ENCODE data around the gene NMRK1.

NMRK1 gene

DNA sequence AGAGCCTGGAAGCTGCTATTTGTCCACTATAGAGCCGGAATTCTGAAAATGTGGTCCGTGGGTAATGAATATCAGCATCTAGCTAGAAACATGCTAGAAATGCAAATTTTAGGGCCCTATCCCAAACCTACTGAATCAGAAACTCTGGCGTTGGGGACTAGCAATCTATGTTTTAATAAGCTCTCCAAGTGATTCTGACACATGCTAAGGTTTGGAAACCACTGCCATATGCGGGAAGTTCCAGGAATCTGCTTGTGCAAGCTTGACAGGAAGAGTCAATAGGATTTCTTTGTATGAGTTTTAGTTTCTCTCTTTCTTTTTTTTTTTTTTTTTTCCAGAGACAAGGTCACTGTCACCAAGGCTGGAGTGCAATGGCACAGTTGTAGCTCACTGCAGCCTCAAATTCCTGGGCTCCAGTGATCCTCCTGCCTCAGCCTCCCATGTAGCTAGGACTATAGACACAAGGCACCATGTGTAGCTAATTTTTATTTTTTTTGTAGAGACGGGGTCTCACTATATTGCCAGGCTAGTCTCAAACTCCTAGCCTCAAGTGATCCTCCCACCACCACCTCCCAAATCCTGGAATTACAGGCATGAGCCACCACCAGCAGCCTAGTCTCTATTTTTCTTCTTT is 33.5 kb downstream of the NMRK1 start:
- DNase-seq (ENCODE audit: low spot score), result no peak

DNA sequence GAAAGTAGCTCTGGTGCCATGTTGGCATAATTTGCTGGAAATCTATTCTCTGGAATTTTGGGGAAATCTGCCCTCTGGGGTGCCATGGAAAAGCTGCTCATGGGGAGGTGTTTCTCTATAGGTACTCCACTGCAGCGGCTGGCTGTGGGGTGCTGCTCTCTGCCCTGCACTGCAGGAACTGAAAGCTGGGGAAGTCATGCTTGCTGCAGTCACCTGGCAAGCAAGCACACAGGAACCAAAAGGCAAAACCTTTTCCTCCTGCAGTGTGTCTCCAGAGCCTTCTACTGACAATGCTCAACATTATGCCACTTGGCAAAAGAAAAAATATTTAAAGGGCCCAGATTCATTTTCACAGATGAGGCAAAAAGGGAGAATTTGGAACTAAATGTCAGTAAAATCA is 34.1 kb downstream of the NMRK1 start:
- no peak for DNase-seq (ENCODE audit: low spot score)

DNA sequence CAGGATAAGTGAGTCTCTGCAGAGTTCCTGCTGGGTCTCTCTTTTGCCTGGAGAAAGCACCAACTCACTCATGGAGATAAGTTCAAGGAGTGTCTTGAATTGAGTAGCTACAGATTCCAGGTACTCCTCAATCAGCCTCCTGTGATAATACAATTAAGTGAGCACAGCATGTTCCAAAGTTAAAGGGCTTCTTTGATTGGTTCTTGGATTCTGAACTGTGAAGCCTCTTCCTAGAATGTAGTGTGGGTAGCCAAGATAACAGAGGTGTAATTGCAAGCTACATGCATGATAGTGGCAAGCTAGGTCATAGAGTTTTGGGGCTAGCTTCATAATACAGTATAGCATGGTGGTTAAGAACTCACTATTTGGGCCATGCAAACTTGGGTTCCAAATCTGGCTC is 36.7 kb downstream of the NMRK1 start:
- peak; percentile 62 for DNase-seq (ENCODE audit: low spot score)

DNA sequence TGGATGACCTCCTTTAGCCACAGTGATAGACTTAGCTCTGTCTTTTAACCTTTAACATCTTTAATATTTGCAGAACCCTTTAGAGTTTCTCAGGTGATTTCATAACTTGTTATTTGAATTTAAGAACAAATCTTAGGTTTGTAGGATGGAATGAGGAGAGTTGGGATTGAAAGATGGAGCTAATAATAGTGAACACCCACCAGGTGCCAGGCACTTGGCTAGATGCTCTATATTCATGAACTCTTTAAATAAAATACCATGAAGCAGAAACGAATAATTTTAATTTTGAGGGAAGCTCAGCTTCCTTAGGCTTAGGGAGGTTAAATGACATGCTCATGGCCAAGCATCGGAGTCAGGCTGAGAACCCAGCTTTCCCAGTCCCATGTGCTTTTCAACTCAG is 40.4 kb downstream of the NMRK1 start:
- DNase-seq (ENCODE audit: low spot score), result no peak

DNA sequence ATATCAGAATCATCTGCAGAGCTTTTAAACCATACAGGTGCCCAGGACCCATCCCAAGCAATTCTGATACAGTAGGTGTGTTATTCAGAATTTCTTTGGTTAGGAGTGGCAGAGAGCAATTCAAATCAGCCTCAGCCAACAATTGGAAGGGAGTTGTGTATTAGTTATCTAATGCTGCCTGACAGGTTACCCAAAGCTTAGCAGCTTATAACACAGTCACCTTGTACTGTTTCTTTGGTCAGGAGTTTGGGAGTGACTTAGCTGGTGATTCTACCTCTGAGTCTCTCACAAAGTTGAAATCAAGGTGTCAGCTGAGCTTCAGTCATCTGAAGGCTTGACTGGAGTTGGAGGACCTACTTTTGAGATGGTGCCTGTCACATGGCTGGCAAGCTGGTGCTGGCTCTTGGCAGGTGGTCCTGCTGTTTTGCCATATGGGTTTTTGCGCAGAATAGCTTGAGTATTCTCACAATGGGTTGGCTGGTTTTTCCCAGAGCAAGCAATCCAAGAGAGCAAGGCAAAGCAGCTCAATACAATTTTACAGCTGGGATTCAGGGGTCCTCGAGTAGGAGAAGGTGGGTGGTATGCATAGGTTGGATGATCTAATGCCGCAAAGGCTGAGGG is 41.1 kb downstream of the NMRK1 start:
- no peak for DNase-seq (ENCODE audit: low spot score)

DNA sequence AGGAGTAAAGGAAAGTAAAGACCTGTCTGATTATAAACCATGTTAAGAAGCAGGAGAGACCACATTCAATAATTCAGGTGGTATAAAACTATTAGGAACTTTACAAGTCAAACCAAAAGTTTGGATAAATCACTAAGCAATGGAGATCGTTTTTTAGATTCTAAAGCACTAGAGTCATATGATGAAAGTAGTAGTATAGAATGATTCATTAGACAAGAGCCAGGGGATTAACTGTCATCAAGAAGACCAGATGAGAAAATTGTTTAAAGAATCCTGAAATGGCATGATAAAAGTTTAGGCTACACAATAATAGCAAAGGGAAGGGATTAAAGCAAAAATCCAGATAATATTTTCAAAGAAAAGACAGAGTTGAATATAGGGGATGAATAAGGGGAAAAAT is 46.9 kb downstream of the NMRK1 start:
- DNase-seq (ENCODE audit: low spot score), result no peak

DNA sequence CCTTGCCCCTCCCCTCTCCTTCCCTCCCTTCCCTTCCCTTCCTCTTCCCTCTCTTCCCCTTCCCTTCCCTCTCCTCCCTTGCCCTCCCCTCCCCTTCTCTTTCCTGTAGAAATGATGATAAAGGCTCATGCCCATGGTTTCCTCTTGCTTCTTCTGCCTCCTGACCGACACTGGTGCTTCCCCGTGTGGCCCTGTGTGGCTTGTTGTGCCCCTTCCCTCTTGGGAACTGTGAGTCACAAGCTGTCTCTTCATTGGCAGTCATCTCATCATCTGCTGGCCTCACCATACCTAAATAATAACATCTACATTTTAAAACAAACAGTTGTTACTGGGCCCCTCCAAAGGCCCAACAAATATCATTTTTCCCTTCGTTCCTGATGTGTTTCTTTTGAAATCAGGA is 48.2 kb downstream of the NMRK1 start:
- no peak for DNase-seq (ENCODE audit: low spot score)

DNA sequence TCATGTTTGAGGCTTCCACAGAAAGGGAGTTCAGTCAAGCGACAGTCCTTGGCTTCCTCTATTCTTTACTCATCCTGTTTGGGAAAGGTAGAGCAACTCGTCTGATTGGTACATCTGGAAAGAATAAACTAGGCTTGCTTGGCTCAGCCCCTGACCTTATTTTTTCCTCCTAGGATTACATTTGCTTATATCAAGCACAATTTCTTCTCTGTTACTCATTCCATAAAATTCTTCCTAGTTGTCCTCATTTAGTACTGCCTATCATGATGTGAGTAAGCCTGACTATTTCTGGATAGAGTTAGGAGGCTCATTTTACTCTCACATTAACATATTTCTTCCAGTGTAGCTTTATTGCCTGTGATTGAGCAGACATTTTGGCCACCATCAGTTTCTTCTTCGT is 48.9 kb downstream of the NMRK1 start:
- DNase-seq (ENCODE audit: low spot score), result no peak

DNA sequence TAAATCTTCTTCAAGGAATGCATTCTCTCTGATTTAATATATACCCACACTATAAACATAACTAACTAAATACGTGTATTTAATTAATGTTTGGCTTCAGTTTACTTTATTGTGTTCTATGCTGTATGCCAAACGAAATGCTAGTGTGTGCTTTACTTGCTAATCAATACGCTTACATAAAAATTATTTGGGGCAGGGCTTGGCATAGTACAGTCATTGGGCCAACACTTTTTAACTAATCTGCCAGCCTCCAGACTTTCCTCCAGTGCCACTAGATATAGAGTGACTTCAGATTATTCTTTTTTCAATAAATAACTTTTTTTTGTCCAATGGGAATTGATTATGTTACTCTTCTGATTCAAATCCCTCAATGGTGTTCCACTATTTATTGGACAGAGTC is 51.2 kb downstream of the NMRK1 start:
- DNase-seq (ENCODE audit: low spot score), result no peak

DNA sequence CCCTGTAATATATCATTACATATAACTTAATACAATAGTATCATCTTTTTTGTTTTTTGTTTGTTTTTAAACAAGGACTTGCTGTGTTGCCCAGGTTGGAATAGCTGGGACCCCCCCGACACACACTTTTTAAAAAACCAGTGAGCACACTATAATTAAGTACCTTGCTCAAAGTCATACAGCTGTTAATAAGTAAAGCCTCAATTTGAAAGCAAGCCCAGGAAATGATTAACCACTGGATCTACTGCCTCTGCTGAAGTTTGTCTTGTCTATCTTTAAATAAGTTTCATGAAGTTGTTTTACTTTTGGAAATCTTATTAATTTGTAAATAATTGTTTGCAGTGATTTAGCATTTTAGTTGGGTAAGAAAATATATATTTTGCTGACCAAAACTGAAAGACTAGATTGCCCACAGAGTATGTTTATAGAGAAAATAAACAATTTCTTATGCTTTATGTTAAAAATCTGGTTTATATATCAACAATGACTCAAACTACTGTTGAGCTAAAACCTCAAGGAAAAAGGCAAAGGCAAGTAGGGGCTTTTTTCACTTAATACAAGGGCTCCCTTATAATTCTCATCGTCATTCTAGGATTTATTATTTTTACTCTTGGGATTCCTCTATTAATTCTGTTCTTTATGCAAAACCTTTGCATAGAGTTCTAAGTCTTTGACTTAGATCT is 54.0 kb downstream of the NMRK1 start:
- no peak for DNase-seq (ENCODE audit: low spot score)

DNA sequence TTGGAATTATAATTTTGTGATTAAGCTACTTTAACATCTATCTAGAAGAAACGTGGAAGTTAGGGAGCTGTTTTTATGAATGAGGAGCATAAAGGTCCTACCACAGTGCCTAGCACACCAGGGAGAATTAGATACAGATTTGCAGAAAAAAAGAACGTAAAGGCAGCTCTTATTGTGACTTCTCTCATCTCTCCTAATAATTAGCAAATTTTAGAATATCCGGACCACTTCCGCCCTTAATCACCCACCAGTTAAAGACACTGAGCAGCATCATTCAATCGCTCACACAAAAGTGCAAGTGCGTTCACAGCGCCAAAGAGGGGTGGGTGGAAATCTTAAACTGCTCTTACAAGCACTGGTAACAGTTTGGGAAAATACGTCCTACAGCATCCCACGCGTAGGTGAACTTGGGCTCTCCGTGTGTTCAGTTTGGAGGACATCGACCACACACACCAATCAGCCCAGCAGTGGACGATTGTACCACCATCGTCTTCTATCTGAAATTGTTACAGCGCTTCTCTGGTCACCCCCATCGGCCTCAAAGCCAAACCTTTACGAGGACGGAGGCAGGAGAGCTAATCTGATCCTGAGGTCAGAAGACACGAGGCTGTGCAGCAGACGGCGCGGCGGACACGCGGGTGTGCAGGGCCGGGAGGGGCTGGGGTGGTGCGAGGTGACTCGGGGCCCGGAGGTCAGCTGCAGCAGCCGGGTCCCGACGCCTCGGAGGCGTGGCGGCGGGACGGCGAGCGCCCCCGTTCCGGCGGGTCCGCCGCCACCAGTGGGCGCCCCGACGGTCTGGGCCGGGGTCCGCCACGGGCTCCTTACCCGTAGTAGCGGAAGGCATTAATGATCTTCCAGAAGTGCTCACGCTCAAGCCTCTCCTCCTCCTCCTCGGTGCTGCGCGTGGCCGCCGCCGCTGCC is 60.5 kb downstream of the NMRK1 start:
- peak; percentile 49 for DNase-seq (ENCODE audit: low spot score)

DNA sequence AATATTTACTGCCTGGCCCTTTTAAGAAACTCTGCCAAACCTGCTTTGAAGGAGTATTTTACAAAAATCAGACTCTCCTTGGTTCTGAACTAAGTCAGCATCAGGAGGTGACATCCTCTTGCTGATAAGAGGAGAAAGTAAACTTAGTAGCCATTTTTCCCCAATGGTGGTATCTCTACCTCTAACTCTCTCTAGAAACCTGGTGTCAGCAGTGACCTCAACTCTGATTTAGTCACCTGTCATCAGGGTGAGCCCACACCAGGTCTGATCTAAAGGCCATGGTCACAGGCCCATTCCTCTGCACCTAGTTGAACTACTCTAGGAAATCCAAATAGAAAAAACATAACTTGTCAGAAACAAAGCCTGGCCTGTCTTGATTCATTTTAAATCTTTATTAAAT is 64.1 kb downstream of the NMRK1 start:
- DNase-seq (ENCODE audit: low spot score), result no peak

DNA sequence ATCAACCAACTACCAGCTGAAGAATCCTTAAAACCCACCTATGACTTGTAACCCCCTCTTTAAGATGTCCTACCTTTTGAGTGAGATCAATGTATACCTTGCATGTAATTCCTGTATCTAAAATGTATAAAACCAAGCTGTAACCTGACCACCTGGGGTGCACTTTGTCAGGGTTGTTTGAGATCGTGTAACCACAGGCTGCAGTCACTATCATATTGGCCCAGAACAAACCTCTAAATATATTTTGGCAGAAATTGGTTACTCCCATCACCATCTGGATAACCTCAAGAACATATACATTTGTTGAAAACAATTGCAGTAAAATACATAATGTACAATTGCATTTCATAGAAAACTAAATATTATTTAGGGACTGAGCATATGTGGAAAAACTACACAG is 68.3 kb downstream of the NMRK1 start:
- DNase-seq (ENCODE audit: low spot score), result no peak

DNA sequence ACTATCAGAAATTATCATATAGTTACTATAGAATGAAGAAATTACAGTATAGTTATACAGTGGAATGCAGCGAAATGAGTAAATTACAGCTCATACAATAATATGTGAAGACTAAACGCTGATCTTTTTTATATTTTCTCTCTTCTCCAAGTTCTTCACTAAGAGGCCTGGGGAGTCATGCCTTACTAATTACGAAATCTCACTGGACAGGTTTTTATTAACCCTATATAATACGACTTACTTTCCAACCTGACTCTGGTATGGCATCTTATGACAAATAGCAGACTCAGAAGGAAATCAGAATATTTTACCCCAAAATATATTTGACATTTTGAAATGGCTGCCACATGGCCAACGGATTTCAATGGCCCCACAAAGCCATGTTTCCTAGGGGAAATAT is 68.9 kb downstream of the NMRK1 start:
- DNase-seq (ENCODE audit: low spot score), result no peak

DNA sequence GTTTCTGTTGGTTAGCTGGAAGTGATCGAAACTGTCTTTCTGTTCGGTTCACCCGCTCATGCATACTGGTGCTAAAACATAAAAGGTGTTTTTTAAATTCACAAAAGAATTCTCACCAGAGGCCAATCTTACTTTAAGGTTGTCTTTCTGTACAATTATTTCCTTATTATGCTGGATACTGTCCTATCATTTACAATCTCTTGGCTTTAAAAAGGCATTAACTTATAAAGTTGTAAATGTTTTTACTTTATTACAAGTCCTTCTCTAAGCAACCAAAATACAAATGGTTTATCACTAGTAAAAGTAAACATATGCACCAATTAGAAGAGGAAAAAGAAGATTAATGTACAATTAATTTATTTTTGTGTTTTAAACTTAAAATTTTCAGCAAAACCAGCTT is 70.6 kb downstream of the NMRK1 start:
- DNase-seq (ENCODE audit: low spot score), result no peak

DNA sequence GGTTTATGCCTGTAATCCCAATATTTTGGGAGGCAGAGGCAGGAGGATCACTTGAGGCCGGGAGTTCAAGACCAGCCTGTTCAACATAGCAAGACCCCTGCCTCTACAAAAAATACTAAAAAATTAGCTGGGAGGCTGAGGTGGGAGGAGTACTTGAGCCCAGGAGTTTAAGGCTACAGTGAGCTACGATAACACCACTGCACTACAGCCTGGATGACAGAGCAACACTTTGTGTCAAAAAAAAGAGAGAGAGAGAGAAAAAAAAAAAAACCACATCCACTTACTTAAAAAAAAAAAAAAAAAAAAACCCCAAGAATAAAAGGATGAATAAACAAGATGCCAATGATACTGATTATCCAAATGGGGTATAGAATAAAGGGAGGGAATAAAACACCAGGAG is 74.2 kb downstream of the NMRK1 start:
- no peak for DNase-seq (ENCODE audit: low spot score)

Data from hematopoietic multipotent progenitor cell treated with erythropoietin and hydrocortisone succinate and interleukin-3 and kit ligand, for 15 days (in vitro differentiated cells).